Measurements from ENCODE around the gene RGS14.

RGS14 gene

DNA sequence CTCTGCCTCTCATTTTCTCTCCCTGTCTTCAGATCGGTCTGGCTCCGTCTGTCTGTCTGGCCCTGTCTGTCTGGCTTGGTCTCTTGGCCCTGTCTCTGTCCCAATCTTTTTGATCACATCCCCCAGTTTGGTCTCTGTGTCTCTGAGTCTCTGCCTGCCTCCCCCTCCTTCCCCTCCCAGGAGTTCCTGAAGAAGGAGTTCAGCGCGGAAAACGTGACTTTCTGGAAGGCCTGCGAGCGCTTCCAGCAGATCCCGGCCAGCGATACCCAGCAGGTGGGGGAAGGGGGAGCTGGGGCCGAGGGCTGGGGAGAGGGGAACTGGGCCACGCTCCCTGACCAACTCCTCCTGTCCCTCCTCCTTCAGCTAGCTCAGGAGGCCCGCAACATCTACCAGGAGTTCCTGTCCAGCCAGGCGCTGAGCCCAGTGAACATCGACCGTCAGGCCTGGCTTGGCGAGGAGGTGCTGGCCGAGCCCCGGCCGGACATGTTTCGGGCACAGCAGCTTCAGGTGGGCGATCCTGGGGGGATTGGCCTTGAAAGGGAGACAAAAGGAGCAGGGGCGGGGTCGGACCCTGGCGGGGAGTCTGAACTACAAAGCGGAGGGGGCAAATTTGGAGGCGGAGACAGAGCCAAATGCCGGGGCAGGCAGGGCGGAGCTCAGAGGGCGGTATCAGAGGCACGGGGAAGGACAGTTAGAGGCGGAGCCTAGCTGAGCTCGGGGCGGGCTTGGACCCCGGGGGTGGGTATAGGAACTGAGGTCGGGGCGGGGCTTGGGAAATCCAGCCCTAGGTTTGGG lies 9.0 kb downstream of the RGS14 start:
- H3K9me3 ChIP-seq (ENCODE audit: control insufficient read depth in 2 of 2, low read length in 2 of 2), result no peaks in the 10 kb centered on the region
- peak overlapping the region; percentile 78 to 88 for H3K9ac ChIP-seq (ENCODE audit: low read length in 2 of 2)
- peak overlapping the region; percentile 75 for H3K4me3 ChIP-seq (ENCODE audit: low read length in 2 of 2)
- H3K4me1 ChIP-seq (ENCODE audit: control insufficient read depth, insufficient read depth, low read length), result peaks cover 40% of the 10 kb centered on the region
- H3K36me3 ChIP-seq (ENCODE audit: control insufficient read depth in 2 of 2, insufficient read depth in 2 of 2, low read length in 2 of 2), result no peaks in the 10 kb centered on the region
- H3K27me3 ChIP-seq (ENCODE audit: control insufficient read depth in 1 of 2, insufficient read depth in 2 of 2, low read length in 2 of 2), result no peaks in the 10 kb centered on the region
- H3K27ac ChIP-seq (ENCODE audit: low read length), result peak overlapping the region; percentile 93

DNA sequence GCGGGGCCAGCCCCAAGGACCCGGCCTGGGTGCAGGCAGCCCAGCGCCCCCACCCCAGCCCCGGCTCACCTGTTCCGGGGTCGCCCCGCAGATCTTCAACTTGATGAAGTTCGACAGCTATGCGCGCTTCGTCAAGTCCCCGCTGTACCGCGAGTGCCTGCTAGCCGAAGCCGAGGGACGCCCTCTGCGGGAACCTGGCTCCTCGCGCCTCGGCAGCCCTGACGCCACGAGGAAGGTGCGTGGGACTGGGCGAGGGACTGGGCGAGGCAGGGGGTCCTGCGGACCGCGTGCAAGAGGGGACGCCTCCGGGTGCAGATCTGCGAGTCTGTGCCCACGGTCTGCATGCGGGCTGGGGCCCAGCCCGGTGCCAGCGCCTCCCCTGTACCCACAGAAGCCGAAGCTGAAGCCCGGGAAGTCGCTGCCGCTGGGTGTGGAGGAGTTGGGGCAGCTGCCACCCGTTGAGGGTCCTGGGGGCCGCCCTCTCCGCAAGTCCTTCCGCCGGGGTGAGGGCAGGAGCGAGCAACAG lies 9.7 kb downstream of the RGS14 start:
- peak overlapping the region; percentile 56 to 75 for H3K4me3 ChIP-seq (ENCODE audit: low read length in 2 of 2)
- H3K27me3 ChIP-seq (ENCODE audit: control insufficient read depth in 1 of 2, insufficient read depth in 2 of 2, low read length in 2 of 2), result no peaks in the 10 kb centered on the region
- peak overlapping the region; percentile 93 for H3K27ac ChIP-seq (ENCODE audit: low read length)
- no peaks in the 10 kb centered on the region for H3K9me3 ChIP-seq (ENCODE audit: control insufficient read depth in 2 of 2, low read length in 2 of 2)
- peaks cover 41% of the 10 kb centered on the region for H3K4me1 ChIP-seq (ENCODE audit: control insufficient read depth, insufficient read depth, low read length)
- no peaks in the 10 kb centered on the region for H3K36me3 ChIP-seq (ENCODE audit: control insufficient read depth in 2 of 2, insufficient read depth in 2 of 2, low read length in 2 of 2)
- H3K9ac ChIP-seq (ENCODE audit: low read length in 2 of 2), result peak overlapping the region in 1 of 2 donors; percentile 88

DNA sequence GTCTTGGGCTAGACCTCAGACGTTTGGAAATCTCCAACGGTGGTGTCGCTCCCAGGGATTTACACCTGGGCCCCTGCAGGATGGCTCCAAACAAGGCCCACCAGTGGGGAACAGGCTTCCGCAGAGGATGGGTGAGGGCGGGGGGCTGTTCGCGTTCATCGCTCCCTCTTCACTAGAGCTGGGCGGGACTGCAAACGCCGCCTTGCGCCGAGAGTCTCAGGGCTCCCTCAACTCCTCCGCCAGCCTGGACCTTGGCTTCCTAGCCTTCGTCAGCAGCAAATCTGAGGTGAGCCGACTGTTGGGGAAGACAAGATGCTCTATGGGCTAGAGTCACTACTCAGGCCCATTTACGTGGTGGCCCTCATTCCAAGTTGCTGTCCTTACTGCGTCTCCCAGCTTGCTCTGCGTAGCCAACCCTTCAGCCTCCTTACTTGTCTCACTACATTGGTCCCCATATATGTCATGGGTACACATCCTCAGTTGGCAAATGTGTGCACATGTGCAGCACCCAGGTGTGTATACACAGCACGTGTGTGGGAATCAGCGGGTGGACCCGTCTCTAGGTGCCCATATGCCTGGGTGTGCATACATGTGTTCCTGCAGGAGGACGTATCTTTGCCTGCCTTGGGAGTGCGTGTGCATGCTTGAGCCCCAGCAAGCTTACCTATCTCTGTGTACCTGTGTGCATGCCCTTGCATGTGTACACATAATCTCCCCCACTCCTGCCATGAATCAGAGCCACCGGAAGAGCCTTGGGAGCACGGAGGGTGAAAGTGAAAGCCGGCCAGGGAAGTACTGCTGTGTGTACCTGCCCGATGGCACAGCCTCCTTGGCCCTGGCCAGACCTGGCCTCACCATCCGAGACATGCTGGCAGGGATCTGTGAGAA lies 10.5 kb downstream of the RGS14 start:
- Histone ChIP-seq H3K9me3 (ENCODE audit: control insufficient read depth in 2 of 2, low read length in 2 of 2) (no peaks in the 10 kb centered on the region), H3K9ac (ENCODE audit: low read length in 2 of 2) (no peak overlapping the region), H3K4me3 (ENCODE audit: low read length in 2 of 2) (peak overlapping the region in 1 of 2 donors; percentile 75), H3K4me1 (ENCODE audit: control insufficient read depth, insufficient read depth, low read length) (peaks cover 37% of the 10 kb centered on the region), H3K27ac (ENCODE audit: low read length) (no peak overlapping the region), H3K36me3 (ENCODE audit: control insufficient read depth in 2 of 2, insufficient read depth in 2 of 2, low read length in 2 of 2) (no peaks in the 10 kb centered on the region), H3K27me3 (ENCODE audit: control insufficient read depth in 1 of 2, insufficient read depth in 2 of 2, low read length in 2 of 2) (no peaks in the 10 kb centered on the region)

GRCh38 chr5:177368869-177369644 lies 11.3 kb downstream of the RGS14 start:
- no peaks in the 10 kb centered on the region for H3K36me3 ChIP-seq (ENCODE audit: control insufficient read depth in 2 of 2, insufficient read depth in 2 of 2, low read length in 2 of 2)
- no peak overlapping the region for H3K9ac ChIP-seq (ENCODE audit: low read length in 2 of 2)
- H3K9me3 ChIP-seq (ENCODE audit: control insufficient read depth in 2 of 2, low read length in 2 of 2), result no peaks in the 10 kb centered on the region
- peaks cover 30% of the 10 kb centered on the region for H3K4me1 ChIP-seq (ENCODE audit: control insufficient read depth, insufficient read depth, low read length)
- H3K27ac ChIP-seq (ENCODE audit: low read length), result no peak overlapping the region
- no peak overlapping the region for H3K4me3 ChIP-seq (ENCODE audit: low read length in 2 of 2)
- no peaks in the 10 kb centered on the region for H3K27me3 ChIP-seq (ENCODE audit: control insufficient read depth in 1 of 2, insufficient read depth in 2 of 2, low read length in 2 of 2)

GRCh38 chr5:177369645-177370440 lies 12.1 kb downstream of the RGS14 start:
- Histone ChIP-seq H3K4me3 (ENCODE audit: low read length in 2 of 2) (no peak overlapping the region), H3K9ac (ENCODE audit: low read length in 2 of 2) (peak overlapping the region in 1 of 2 donors; percentile 23), H3K36me3 (ENCODE audit: control insufficient read depth in 2 of 2, insufficient read depth in 2 of 2, low read length in 2 of 2) (no peaks in the 10 kb centered on the region), H3K9me3 (ENCODE audit: control insufficient read depth in 2 of 2, low read length in 2 of 2) (no peaks in the 10 kb centered on the region), H3K27me3 (ENCODE audit: control insufficient read depth in 1 of 2, insufficient read depth in 2 of 2, low read length in 2 of 2) (no peaks in the 10 kb centered on the region), H3K4me1 (ENCODE audit: control insufficient read depth, insufficient read depth, low read length) (peaks cover 30% of the 10 kb centered on the region), H3K27ac (ENCODE audit: low read length) (no peak overlapping the region)

DNA sequence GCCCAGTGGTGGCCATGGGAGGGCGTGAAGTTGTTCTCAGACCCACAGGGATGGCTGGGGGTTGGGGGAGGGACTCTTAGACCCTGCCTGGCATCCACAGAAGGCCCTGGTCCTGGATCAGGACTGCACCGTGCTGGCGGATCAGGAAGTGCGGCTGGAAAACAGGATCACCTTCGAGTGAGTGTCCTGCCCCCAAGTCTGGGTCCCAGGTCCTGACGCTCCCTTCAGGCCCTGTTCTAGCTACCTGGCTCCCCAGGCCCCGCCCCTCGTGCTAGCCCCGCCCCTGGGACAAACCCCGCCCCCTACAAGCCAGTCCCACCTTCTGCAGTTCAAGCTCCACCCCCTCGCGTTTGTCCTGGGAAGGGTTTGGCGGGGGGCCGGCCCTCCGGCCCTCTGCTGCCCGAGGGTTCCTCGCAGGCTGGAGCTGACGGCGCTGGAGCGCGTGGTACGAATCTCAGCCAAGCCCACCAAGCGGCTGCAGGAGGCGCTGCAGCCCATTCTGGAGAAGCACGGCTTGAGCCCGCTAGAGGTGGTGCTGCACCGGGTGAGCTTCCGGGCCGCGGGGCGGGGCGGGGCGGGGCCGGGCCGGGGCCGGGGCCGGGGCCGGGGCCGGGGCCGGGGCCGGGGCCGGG lies 12.9 kb downstream of the RGS14 start:
- Histone ChIP-seq H3K4me1 (ENCODE audit: control insufficient read depth, insufficient read depth, low read length) (peaks cover 30% of the 10 kb centered on the region), H3K36me3 (ENCODE audit: control insufficient read depth in 2 of 2, insufficient read depth in 2 of 2, low read length in 2 of 2) (no peaks in the 10 kb centered on the region), H3K4me3 (ENCODE audit: low read length in 2 of 2) (peak overlapping the region in 1 of 2 donors; percentile 64), H3K9me3 (ENCODE audit: control insufficient read depth in 2 of 2, low read length in 2 of 2) (no peaks in the 10 kb centered on the region), H3K9ac (ENCODE audit: low read length in 2 of 2) (peak overlapping the region in 1 of 2 donors; percentile 23), H3K27ac (ENCODE audit: low read length) (no peak overlapping the region), H3K27me3 (ENCODE audit: control insufficient read depth in 1 of 2, insufficient read depth in 2 of 2, low read length in 2 of 2) (no peaks in the 10 kb centered on the region)

DNA sequence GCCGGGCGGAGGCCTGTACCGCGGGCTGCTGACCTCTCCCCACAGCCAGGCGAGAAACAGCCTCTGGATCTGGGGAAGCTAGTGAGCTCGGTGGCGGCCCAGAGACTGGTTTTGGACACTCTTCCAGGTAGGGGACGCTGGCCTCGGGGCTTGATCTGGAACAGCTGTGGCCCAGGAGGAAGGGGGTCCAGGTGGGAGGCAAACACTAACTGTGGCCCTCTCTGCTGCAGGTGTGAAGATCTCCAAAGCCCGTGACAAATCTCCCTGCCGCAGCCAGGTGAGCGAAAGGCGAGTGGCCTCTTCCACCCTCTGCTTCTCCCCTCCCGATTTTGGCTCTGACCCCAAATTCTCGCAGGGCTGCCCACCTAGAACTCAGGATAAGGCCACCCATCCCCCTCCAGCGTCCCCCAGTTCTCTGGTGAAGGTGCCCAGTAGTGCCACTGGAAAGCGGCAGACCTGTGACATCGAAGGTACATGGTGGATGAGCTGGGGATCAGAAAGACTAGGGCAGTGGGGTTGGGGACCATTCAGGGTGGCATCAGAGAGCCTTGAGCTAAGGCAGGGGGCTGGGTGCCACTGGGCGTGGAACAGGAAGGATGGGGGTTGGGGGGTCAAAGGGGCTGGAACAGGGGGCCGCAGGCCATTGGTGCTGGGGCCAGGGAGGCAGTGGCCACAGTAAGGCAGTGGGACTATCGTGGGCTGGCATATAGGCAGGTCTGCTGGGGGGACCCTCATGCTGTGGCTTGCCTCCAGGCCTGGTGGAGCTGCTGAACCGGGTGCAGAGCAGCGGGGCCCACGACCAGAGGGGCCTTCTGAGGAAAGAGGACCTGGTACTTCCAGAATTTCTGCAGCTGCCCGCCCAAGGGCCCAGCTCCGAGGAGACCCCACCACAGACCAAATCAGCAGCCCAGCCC lies 13.7 kb downstream of the RGS14 start:
- Histone ChIP-seq H3K27ac (ENCODE audit: low read length) (no peak overlapping the region), H3K36me3 (ENCODE audit: control insufficient read depth in 2 of 2, insufficient read depth in 2 of 2, low read length in 2 of 2) (no peaks in the 10 kb centered on the region), H3K9me3 (ENCODE audit: control insufficient read depth in 2 of 2, low read length in 2 of 2) (no peaks in the 10 kb centered on the region), H3K27me3 (ENCODE audit: control insufficient read depth in 1 of 2, insufficient read depth in 2 of 2, low read length in 2 of 2) (no peaks in the 10 kb centered on the region), H3K4me1 (ENCODE audit: control insufficient read depth, insufficient read depth, low read length) (peaks cover 23% of the 10 kb centered on the region), H3K9ac (ENCODE audit: low read length in 2 of 2) (peak overlapping the region; percentile 58 to 66), H3K4me3 (ENCODE audit: low read length in 2 of 2) (peak overlapping the region; percentile 64 to 65)

DNA sequence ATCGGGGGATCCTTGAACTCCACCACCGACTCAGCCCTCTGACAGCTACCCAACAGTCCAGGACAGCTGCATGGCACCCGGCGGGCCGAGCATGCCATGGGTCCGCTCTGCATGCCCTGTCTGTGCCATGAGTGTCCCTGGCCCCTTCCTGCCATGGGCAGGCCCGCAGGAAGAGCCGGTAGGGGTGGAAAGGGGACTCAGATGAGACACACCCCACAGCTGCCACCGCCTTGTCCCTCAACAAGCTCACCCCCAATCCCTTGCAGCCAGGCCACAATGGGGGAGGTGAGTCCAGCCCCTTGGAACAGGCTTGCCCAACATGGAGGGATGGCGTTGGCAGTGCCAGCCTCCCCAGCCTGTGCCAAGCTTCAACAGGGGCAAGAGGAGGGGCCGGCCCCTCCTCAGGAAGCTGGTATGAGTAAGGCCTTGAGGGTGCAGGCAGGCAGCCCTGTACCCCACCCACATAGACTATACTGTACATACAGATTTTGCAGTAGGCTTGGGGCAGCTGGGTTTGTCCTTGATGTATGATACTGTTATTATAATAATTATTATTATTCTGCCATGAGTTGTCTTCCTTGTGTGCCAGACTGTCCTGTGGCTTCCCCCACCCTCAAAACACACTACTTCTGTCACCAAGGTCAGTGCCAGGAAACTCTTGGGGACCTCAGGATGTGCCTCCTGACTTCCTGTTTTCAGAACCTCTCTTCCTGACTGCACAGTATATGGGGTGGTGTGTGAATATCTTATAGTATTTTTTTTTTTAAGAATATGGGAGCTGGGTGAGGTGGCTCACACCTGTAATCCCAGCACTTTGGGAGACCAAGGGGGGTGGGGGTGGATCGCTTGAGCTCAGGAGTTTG lies 14.5 kb downstream of the RGS14 start:
- no peak overlapping the region for H3K4me3 ChIP-seq (ENCODE audit: low read length in 2 of 2)
- H3K27ac ChIP-seq (ENCODE audit: low read length), result no peak overlapping the region
- no peaks in the 10 kb centered on the region for H3K27me3 ChIP-seq (ENCODE audit: control insufficient read depth in 1 of 2, insufficient read depth in 2 of 2, low read length in 2 of 2)
- no peak overlapping the region for H3K9ac ChIP-seq (ENCODE audit: low read length in 2 of 2)
- H3K36me3 ChIP-seq (ENCODE audit: control insufficient read depth in 2 of 2, insufficient read depth in 2 of 2, low read length in 2 of 2), result no peaks in the 10 kb centered on the region
- peaks cover 16% of the 10 kb centered on the region for H3K4me1 ChIP-seq (ENCODE audit: control insufficient read depth, insufficient read depth, low read length)
- H3K9me3 ChIP-seq (ENCODE audit: control insufficient read depth in 2 of 2, low read length in 2 of 2), result no peaks in the 10 kb centered on the region
